A375 (cell line): Measurements from ENCODE around the gene PRXL2C. TPM values are rescaled to one million over a fixed set of nuclear protein-coding genes. Genes with fewer than 3 reads are reported as not detected.

ENCODE experiments used
- total RNA-seq: library from RNA; depleted of rRNA; stranded (reverse); fragments of >200 nt; shearing (Covaris generic); gene quantifications from 2 replicates; pipeline ENCODE4 v1.2.3, GENCODE V29; 2014; rRNA removed

PRXL2C gene
- total RNA-seq, result 5.8 and 6.3 TPM in 2 replicates

DNA sequence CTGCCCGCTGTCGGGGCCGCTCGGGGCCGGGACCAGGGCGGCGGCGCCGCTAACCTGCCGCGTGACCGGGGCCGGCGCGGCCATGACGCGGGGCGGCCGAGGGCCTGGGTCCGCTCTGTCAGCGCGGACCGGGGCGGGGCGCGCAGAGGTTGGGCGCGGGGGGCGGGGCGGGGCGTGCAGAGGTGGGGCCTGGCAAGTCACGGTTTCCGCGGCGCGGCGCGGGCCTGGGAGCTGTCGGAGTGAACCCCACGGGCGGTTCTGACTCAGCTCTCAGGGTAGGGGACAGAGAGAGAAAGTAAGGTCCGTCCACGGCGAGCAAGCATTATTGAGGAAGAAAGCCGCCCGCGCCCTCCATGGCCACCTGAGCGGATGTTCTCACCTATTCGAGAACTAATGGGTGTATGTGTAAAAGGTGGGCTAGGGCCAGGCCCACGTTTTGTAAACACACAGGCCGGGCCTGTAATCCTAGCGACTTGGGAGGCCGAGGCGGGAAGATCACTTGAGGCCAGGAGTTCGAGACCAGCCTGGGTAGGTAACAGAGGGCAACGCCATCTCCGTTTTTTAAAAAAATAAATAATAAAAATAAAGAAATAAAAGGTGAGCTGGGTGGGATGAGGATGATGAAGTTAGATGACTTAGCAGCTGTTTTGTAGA lies at the start of gene PRXL2C:
Gene PRXL2C, minus strand, starts transcription at position 120 of the 654 bp plus-strand sequence. Its CDS starts 36 bp downstream, at position 84.

DNA sequence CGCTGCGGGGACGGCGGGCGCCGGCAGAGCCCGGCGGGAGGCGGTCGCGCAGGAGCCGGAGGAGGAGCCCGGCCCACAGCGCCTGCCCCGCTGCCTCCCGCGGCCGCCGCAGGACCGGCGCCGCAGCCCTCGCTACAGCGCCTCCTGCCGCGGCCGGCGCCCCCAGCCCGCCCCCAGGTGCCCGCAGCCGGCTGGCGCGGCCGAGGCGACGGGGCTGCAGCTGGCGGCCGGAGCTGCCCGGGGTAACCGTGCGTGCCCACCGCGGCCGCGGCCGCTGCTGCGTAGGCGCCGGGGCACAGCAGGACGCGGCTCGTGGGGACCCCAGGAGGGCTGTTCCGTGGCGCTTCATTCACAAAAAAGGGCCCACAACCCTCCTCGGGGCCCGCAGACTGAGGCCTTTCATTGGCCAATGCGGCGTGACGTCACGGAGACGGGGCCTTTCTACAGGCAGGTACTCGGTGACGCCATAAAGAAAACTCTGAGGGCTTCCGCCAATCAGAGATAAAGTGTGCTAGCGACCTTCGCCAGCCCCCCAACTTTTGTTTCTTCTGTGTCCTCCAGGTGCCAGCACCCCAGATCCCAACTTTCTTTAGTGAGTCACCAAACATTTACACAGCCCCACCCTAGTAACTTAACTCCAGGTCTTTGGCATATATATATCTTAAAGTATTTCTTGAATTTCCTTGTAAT lies 35.5 kb downstream of the PRXL2C start, which contains the start of gene CDC14B:
Gene CDC14B, minus strand, starts transcription at position 353 of the 690 bp plus-strand sequence. CDS start 465 bp downstream, outside the sequence.

Other genes starting within 250 kb of the PRXL2C start
- gene ZNF367, start 236.9 kb downstream of the PRXL2C start, total RNA-seq, result 26.6 and 28.6 TPM in 2 replicates
- gene HABP4, start 205.1 kb downstream of the PRXL2C start, total RNA-seq, result 7.7 and 8.8 TPM in 2 replicates
- 8.8 and 8.9 TPM in 2 replicates for gene CDC14B, start 35.5 kb downstream of the PRXL2C start, total RNA-seq
- 3.5 and 6.8 TPM in 2 replicates for gene ZNF510, start 122.8 kb upstream of the PRXL2C start, total RNA-seq
- gene ZNF782, start 199.2 kb upstream of the PRXL2C start, total RNA-seq, result 8.4 and 8.8 TPM in 2 replicates